HepG2 (cell line): ENCODE data around the gene OR6X1. TPM values are rescaled to one million over a fixed set of nuclear protein-coding genes. Genes with fewer than 3 reads are reported as not detected.

Experiments
- ARNTL ChIP-seq: sonication (generic); formaldehyde crosslinking; IDR thresholded peaks from 2 replicates; pipeline ENCODE4 v1.4.0; 2020; ENCODE audit warnings: mild to moderate bottlenecking, missing genetic modification reagents
- CAMTA2 ChIP-seq: sonication (generic); formaldehyde crosslinking; IDR thresholded peaks from 2 replicates; pipeline ENCODE4 v1.4.0; 2020; ENCODE audit warnings: mild to moderate bottlenecking, missing genetic modification reagents, borderline replicate concordance
- ERF ChIP-seq: IDR thresholded peaks from 2 replicates; pipeline ENCODE4 v1.6.1; 2018; ENCODE audit warnings: missing biosample characterization, missing genetic modification reagents
- GFI1 ChIP-seq: sonication (generic); formaldehyde crosslinking; IDR thresholded peaks from 2 replicates; pipeline ENCODE4 v1.5.0; 2020; ENCODE audit warnings: missing genetic modification reagents, mild to moderate bottlenecking, borderline replicate concordance
- HMG20A ChIP-seq: IDR thresholded peaks from 2 replicates; pipeline ENCODE4 v1.6.1; 2016; ENCODE audit warnings: borderline replicate concordance
- HNRNPK ChIP-seq: fragments of 200-400 bp; formaldehyde crosslinking; IDR thresholded peaks from 2 replicates; pipeline ENCODE4 v1.6.1; 2018; ENCODE audit warnings: low read length, low read depth, moderate library complexity, mild to moderate bottlenecking; ENCODE audit not compliant: poor library complexity, severe bottlenecking
- NFKB2 ChIP-seq: sonication (generic); formaldehyde crosslinking; IDR thresholded peaks from 2 replicates; pipeline ENCODE4 v1.4.0; 2020; ENCODE audit warnings: missing genetic modification reagents, borderline replicate concordance
- POGZ ChIP-seq: sonication (generic); formaldehyde crosslinking; IDR thresholded peaks from 2 replicates; pipeline ENCODE4 v1.4.0; 2020; ENCODE audit warnings: mild to moderate bottlenecking, missing genetic modification reagents
- POLR2A ChIP-seq, 2 experiments: IDR thresholded peaks; 2 replicates each; pipeline ENCODE4 v1.6.1; 2011; ENCODE audit warnings: low read depth in 2 of 2, low read length in 2 of 2, mild to moderate bottlenecking in 1 of 2, moderate library complexity in 1 of 2; ENCODE audit not compliant: insufficient read depth in 1 of 2
- POLR2G ChIP-seq: fragments of 200-400 bp; formaldehyde crosslinking; IDR thresholded peaks from 2 replicates; pipeline ENCODE4 v1.6.1; 2018; ENCODE audit warnings: mild to moderate bottlenecking, low read depth, low read length, moderate library complexity
- PTBP1 ChIP-seq: fragments of 200-400 bp; formaldehyde crosslinking; IDR thresholded peaks from 2 replicates; pipeline ENCODE4 v1.6.1; 2018; ENCODE audit warnings: low read length, low read depth; ENCODE audit not compliant: poor library complexity, severe bottlenecking
- SALL2 ChIP-seq: sonication (generic); formaldehyde crosslinking; IDR thresholded peaks from 2 replicates; pipeline ENCODE4 v1.8.1; 2023; ENCODE audit warnings: mild to moderate bottlenecking, missing genetic modification reagents, inconsistent platforms
- SOX5 ChIP-seq: IDR thresholded peaks from 2 replicates; pipeline ENCODE4 v1.6.1; 2016; ENCODE audit warnings: borderline replicate concordance
- TMF1 ChIP-seq: sonication (generic); formaldehyde crosslinking; IDR thresholded peaks from 2 replicates; pipeline ENCODE4 v1.8.1; 2022; ENCODE audit warnings: low read depth, missing genetic modification reagents
- ZMYM3 ChIP-seq: sonication (generic); formaldehyde crosslinking; IDR thresholded peaks from 2 replicates; pipeline ENCODE4 v1.5.1; 2020; ENCODE audit warnings: mild to moderate bottlenecking, missing genetic modification reagents
- polyA plus RNA-seq, 8 experiments: library from polyadenylated mRNA; depleted of rRNA in 3 of 8; stranded (reverse) in 7 of 8; unstranded in 1 of 8; fragments of >200 nt; fragmentation: Illumina TruSeq in 4 of 8; extraction: Trizol in 4 of 8; gene quantifications; 2 replicates each; pipeline versions ENCODE4 v1.2.1 to v1.2.3, GENCODE V29; 2011 to 2016; ENCODE audit warnings: low read depth in 4 of 8, missing spikeins in 1 of 8, mixed read lengths in 1 of 8; ENCODE audit not compliant: insufficient read depth in 1 of 8
- total RNA-seq, 5 experiments: library from RNA; depleted of rRNA; stranded (reverse); fragments of >200 nt; fragmentation: Illumina TruSeq; extraction: Trizol; gene quantifications; 2 replicates each; pipeline ENCODE4 v1.2.3, GENCODE V29; 2016; ENCODE audit warnings: low read depth in 1 of 5
- TF ChIP-seq, protein P1 (sequence below): sonication (generic); formaldehyde crosslinking; IDR thresholded peaks from 2 replicates; pipeline ENCODE4 v1.4.0; 2020; ENCODE audit warnings: mild to moderate bottlenecking, missing genetic modification reagents
- TF ChIP-seq, protein P2 (sequence below): sonication (generic); formaldehyde crosslinking; conservative IDR thresholded peaks from 2 replicates; pipeline ENCODE4 v1.4.0; 2020; ENCODE audit warnings: mild to moderate bottlenecking, missing genetic modification reagents, moderate library complexity
- TF ChIP-seq, protein P3 (sequence below): sonication (generic); formaldehyde crosslinking; IDR thresholded peaks from 2 replicates; pipeline ENCODE4 v1.8.0; 2023; ENCODE audit warnings: mild to moderate bottlenecking, missing genetic modification reagents
- TF ChIP-seq, protein P4 (sequence below): sonication (generic); formaldehyde crosslinking; IDR thresholded peaks from 2 replicates; pipeline ENCODE4 v1.5.0; 2020; ENCODE audit warnings: mild to moderate bottlenecking, missing genetic modification reagents, borderline replicate concordance

OR6X1 gene
- total and polyA plus RNA-seq, 2 of the 13 experiments (the other 11 are each of a cell fraction or from before 2014, with no cell fraction given), result not detected

DNA sequence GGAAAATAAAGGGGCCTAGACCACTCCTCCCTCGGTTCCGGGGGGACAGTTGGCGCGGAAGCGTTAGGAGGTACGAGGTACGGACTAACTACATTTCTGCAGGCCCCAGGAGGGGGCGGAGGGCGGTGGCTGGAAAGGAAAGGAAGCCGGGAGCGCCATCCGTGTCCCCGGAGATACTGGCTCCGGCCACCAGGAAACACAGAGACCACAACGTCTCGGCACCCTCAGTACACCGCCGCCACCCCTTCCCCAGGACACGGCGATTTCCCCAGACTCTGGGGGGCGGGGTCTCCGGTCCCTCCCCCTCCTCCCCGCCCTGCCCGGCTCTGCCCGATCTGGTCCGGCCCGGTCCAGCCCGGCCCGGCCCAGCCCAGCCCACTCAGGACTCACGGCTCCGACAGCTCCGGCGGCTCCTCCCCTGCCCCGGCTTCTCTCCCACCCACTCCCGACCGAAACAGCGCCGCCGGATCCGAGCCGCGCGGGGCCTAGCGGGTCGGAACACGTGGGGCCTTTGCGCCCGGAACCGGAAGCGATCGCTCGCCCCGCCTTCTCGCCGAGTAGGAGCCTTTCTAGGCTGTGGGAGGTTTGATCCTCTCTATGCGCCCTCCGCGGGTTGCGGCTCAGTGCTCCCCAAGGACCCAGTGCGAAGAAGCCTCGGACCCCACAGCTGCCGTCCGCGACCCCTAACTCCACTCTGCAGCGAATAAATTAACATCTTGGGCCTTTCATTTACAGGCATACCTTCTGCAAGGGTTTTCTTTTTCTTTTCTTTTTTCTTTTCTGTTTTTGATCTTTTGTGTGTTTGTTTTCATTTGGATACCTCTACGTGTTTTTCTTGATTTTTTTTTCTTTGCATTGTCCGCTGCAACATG, 12.9 kb downstream of the OR6X1 start, which contains the start of gene ZNF202 (continued):
- TF ChIP-seq PTBP1 (peak; percentile 77), POLR2G (peak; percentile 87), ZMYM3 (CRISPR knock-in tag) (no peak), SALL2 (CRISPR knock-in tag) (peak; percentile 59; the same call in 1 of the 2 replicates), NFKB2 (peak; percentile 55; the same call in 1 of the 2 replicates), POGZ (CRISPR knock-in tag) (peak; percentile 81), ARNTL (CRISPR knock-in tag) (peak; percentile 55; the same call in 1 of the 2 replicates), HNRNPK (peak; percentile 72), SOX5 (CRISPR knock-in tag) (no peak), HMG20A (CRISPR knock-in tag) (no peak; the same call in 1 of the 2 replicates), CAMTA2 (CRISPR knock-in tag) (peak; percentile 48; the same call in 1 of the 2 replicates), GFI1 (CRISPR knock-in tag) (0 out of 2 replicates have a peak, but pooled peaks have one; percentile 12), POLR2A (IDR thresholded peaks at IDR 0.05; ENCODE audit: insufficient read depth in 1 of 2, low read depth in 2 of 2, low read length in 2 of 2) (peak; percentile 57 to 71; a peak in 3 of 4 replicates), TMF1 (CRISPR knock-in tag) (no peak), ERF (CRISPR knock-in tag) (peak; percentile 80; the same call in 1 of the 2 replicates)
- TF ChIP-seq, protein P1, sequence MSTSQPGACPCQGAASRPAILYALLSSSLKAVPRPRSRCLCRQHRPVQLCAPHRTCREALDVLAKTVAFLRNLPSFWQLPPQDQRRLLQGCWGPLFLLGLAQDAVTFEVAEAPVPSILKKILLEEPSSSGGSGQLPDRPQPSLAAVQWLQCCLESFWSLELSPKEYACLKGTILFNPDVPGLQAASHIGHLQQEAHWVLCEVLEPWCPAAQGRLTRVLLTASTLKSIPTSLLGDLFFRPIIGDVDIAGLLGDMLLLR (CRISPR knock-in tag), result peak; percentile 86; the same call in 1 of the 2 replicates
- TF ChIP-seq, protein P2, sequence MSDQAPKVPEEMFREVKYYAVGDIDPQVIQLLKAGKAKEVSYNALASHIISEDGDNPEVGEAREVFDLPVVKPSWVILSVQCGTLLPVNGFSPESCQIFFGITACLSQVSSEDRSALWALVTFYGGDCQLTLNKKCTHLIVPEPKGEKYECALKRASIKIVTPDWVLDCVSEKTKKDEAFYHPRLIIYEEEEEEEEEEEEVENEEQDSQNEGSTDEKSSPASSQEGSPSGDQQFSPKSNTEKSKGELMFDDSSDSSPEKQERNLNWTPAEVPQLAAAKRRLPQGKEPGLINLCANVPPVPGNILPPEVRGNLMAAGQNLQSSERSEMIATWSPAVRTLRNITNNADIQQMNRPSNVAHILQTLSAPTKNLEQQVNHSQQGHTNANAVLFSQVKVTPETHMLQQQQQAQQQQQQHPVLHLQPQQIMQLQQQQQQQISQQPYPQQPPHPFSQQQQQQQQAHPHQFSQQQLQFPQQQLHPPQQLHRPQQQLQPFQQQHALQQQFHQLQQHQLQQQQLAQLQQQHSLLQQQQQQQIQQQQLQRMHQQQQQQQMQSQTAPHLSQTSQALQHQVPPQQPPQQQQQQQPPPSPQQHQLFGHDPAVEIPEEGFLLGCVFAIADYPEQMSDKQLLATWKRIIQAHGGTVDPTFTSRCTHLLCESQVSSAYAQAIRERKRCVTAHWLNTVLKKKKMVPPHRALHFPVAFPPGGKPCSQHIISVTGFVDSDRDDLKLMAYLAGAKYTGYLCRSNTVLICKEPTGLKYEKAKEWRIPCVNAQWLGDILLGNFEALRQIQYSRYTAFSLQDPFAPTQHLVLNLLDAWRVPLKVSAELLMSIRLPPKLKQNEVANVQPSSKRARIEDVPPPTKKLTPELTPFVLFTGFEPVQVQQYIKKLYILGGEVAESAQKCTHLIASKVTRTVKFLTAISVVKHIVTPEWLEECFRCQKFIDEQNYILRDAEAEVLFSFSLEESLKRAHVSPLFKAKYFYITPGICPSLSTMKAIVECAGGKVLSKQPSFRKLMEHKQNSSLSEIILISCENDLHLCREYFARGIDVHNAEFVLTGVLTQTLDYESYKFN (CRISPR knock-in tag), result 0 out of 2 replicates have a peak, but pooled peaks have one; percentile 15
- TF ChIP-seq, protein P3, sequence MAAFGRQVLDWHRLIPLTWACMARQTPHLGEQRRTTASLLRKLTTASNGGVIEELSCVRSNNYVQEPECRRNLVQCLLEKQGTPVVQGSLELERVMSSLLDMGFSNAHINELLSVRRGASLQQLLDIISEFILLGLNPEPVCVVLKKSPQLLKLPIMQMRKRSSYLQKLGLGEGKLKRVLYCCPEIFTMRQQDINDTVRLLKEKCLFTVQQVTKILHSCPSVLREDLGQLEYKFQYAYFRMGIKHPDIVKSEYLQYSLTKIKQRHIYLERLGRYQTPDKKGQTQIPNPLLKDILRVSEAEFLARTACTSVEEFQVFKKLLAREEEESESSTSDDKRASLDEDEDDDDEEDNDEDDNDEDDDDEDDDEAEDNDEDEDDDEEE (CRISPR knock-in tag), result no peak
- TF ChIP-seq, protein P4, sequence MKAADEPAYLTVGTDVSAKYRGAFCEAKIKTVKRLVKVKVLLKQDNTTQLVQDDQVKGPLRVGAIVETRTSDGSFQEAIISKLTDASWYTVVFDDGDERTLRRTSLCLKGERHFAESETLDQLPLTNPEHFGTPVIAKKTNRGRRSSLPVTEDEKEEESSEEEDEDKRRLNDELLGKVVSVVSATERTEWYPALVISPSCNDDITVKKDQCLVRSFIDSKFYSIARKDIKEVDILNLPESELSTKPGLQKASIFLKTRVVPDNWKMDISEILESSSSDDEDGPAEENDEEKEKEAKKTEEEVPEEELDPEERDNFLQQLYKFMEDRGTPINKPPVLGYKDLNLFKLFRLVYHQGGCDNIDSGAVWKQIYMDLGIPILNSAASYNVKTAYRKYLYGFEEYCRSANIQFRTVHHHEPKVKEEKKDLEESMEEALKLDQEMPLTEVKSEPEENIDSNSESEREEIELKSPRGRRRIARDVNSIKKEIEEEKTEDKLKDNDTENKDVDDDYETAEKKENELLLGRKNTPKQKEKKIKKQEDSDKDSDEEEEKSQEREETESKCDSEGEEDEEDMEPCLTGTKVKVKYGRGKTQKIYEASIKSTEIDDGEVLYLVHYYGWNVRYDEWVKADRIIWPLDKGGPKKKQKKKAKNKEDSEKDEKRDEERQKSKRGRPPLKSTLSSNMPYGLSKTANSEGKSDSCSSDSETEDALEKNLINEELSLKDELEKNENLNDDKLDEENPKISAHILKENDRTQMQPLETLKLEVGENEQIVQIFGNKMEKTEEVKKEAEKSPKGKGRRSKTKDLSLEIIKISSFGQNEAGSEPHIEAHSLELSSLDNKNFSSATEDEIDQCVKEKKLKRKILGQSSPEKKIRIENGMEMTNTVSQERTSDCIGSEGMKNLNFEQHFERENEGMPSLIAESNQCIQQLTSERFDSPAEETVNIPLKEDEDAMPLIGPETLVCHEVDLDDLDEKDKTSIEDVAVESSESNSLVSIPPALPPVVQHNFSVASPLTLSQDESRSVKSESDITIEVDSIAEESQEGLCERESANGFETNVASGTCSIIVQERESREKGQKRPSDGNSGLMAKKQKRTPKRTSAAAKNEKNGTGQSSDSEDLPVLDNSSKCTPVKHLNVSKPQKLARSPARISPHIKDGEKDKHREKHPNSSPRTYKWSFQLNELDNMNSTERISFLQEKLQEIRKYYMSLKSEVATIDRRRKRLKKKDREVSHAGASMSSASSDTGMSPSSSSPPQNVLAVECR (CRISPR knock-in tag), result peak; percentile 91
